ENCODE data around the gene GNB5. TPM values are rescaled to one million over a fixed set of nuclear protein-coding genes. Genes with fewer than 3 reads are reported as not detected.
A peak's percentile ranks its signal among the peaks of the same experiment; 100 is the strongest.

The GNB5 gene
- total RNA-seq, 2 donors from 2014 or later, result 6.0 to 7.9 TPM

- Histone ChIP-seq H3K9ac (ENCODE audit: low read depth in 2 of 2, low read length in 2 of 2) (no peak overlapping the region), H3K4me3 (no peak overlapping the region), H3K36me3 (no peaks in the 10 kb centered on the region), H3K4me1 (peaks cover 11% of the 10 kb centered on the region), H3K27ac (no peak overlapping the region), H3K27me3 (no peaks in the 10 kb centered on the region), H3K9me3 (no peaks in the 10 kb centered on the region)
- no peak for TF ChIP-seq CTCF (IDR thresholded peaks at IDR 0.05)
- DNase-seq, result no peak
- intact Hi-C loops (cut with DNase I), result no loop called here
These were observed 95.5 kb downstream of the GNB5 start for GRCh38 chr15:52095597-52096262.

- no peak for TF ChIP-seq CTCF (IDR thresholded peaks at IDR 0.05)
- Histone ChIP-seq H3K9me3 (no peaks in the 10 kb centered on the region), H3K27me3 (no peaks in the 10 kb centered on the region), H3K4me3 (no peak overlapping the region), H3K9ac (ENCODE audit: low read depth in 2 of 2, low read length in 2 of 2) (no peak overlapping the region), H3K36me3 (no peaks in the 10 kb centered on the region), H3K4me1 (peaks cover 11% of the 10 kb centered on the region), H3K27ac (no peak overlapping the region)
- intact Hi-C loops (cut with DNase I), result no loop called here
- DNase-seq, result no peak
These were observed 96.2 kb downstream of the GNB5 start for GRCh38 chr15:52094811-52095584.

- Histone ChIP-seq H3K9ac (ENCODE audit: low read depth in 2 of 2, low read length in 2 of 2) (no peak overlapping the region), H3K27ac (no peak overlapping the region), H3K4me3 (no peak overlapping the region), H3K36me3 (no peaks in the 10 kb centered on the region), H3K9me3 (no peaks in the 10 kb centered on the region), H3K27me3 (no peaks in the 10 kb centered on the region), H3K4me1 (peaks cover 11% of the 10 kb centered on the region)
- TF ChIP-seq CTCF (IDR thresholded peaks at IDR 0.05), result no peak
- peak; percentile 51 for DNase-seq
- intact Hi-C loops (cut with DNase I), result no loop called here
These were observed 97.4 kb downstream of the GNB5 start for GRCh38 chr15:52093539-52094510.

GRCh38 chr15:52093167-52093538 is 98.0 kb downstream of the GNB5 start:
- H3K27me3 ChIP-seq, result no peaks in the 10 kb centered on the region
- TF ChIP-seq CTCF (IDR thresholded peaks at IDR 0.05), result no peak
- H3K9ac ChIP-seq (ENCODE audit: low read depth in 2 of 2, low read length in 2 of 2), result no peak overlapping the region
- no peak for DNase-seq
- no peak overlapping the region for H3K27ac ChIP-seq
- H3K4me1 ChIP-seq, result peaks cover 11% of the 10 kb centered on the region
- intact Hi-C loops (cut with DNase I), result no loop called here
- no peaks in the 10 kb centered on the region for H3K36me3 ChIP-seq
- no peak overlapping the region for H3K4me3 ChIP-seq
- no peaks in the 10 kb centered on the region for H3K9me3 ChIP-seq

GRCh38 chr15:52090193-52090592 is 101.0 kb downstream of the GNB5 start:
- H3K9ac ChIP-seq (ENCODE audit: low read depth in 2 of 2, low read length in 2 of 2), result no peak overlapping the region
- TF ChIP-seq CTCF (IDR thresholded peaks at IDR 0.05), result no peak
- no peaks in the 10 kb centered on the region for H3K27me3 ChIP-seq
- DNase-seq, result no peak
- H3K9me3 ChIP-seq, result no peaks in the 10 kb centered on the region
- H3K4me3 ChIP-seq, result no peak overlapping the region
- intact Hi-C loops (cut with DNase I), result no loop called here
- no peak overlapping the region for H3K27ac ChIP-seq
- H3K36me3 ChIP-seq, result no peaks in the 10 kb centered on the region
- H3K4me1 ChIP-seq, result peaks cover 11% of the 10 kb centered on the region

Measured in colonic mucosa (tissue), 4 donors.